Neural progenitor cell (in vitro differentiated cells): ENCODE measurements around the gene MAPK8. TPM values are rescaled to one million over a fixed set of nuclear protein-coding genes. Genes with fewer than 3 reads are reported as not detected.

ENCODE experiments used
- DNase-seq: peaks from one replicate; pipeline ENCODE4 v3.0.0-alpha.2; 2016; ENCODE audit warnings: low spot score
- H2AFZ ChIP-seq: fragments of 200-600 bp; sonication (generic); replicated peaks from 2 replicates; pipeline ENCODE4 v1.6.1; 2016; ENCODE audit warnings: antibody characterized with exemption
- H3F3A ChIP-seq: fragments of 200-600 bp; sonication (generic); 2 replicates; pipeline ENCODE4 v1.6.1; 2016; ENCODE audit warnings: antibody characterized with exemption, low read depth
- H3K27ac ChIP-seq: fragments of 200-600 bp; sonication (generic); 2 replicates; pipeline ENCODE4 v1.5.1; 2016; ENCODE audit warnings: mild to moderate bottlenecking
- H3K27me3 ChIP-seq: fragments of 200-600 bp; sonication (generic); 2 replicates; pipeline ENCODE4 v1.6.1; 2016; ENCODE audit warnings: mild to moderate bottlenecking, moderate library complexity
- H3K36me3 ChIP-seq: fragments of 200-600 bp; sonication (generic); 2 replicates; pipeline ENCODE4 v1.5.1; 2016
- H3K4me1 ChIP-seq: fragments of 200-600 bp; sonication (generic); 2 replicates; pipeline ENCODE4 v1.6.1; 2016; ENCODE audit warnings: mixed run types
- H3K4me2 ChIP-seq: fragments of 200-600 bp; sonication (generic); 2 replicates; pipeline ENCODE4 v1.6.1; 2016
- H3K4me3 ChIP-seq: fragments of 200-600 bp; sonication (generic); 2 replicates; pipeline ENCODE4 v1.5.1; 2016
- H3K79me2 ChIP-seq: fragments of 200-600 bp; sonication (generic); 2 replicates; pipeline ENCODE4 v1.6.1; 2016; ENCODE audit warnings: low read depth
- H3K9ac ChIP-seq: fragments of 200-600 bp; sonication (generic); 2 replicates; pipeline ENCODE4 v1.6.1; 2016
- H3K9me3 ChIP-seq: fragments of 200-600 bp; sonication (generic); 2 replicates; pipeline ENCODE4 v1.5.1; 2016; ENCODE audit warnings: low read depth
- H4K20me1 ChIP-seq: fragments of 200-600 bp; sonication (generic); 2 replicates; pipeline ENCODE4 v1.6.1; 2016; ENCODE audit warnings: low read depth
- H3K27ac Mint-ChIP-seq: 3 replicates; pipeline ENCODE4 v1.8.0; 2021; ENCODE audit warnings: mixed read lengths
- H3K27me3 Mint-ChIP-seq: 2 replicates; pipeline ENCODE4 v1.8.0; 2022; ENCODE audit warnings: low read depth, mild to moderate bottlenecking, inconsistent platforms, moderate library complexity, mixed read lengths; ENCODE audit not compliant: insufficient read depth
- H3K36me3 Mint-ChIP-seq: 3 replicates; pipeline ENCODE4 v1.8.0; 2021; ENCODE audit warnings: mixed read lengths
- H3K4me1 Mint-ChIP-seq: 3 replicates; pipeline ENCODE4 v1.8.0; 2021; ENCODE audit warnings: mixed read lengths
- H3K4me3 Mint-ChIP-seq: 3 replicates; pipeline ENCODE4 v1.8.0; 2021; ENCODE audit warnings: mild to moderate bottlenecking, moderate library complexity, mixed read lengths
- H3K9me3 Mint-ChIP-seq: 3 replicates; pipeline ENCODE4 v1.8.0; 2020; ENCODE audit warnings: mixed read lengths
- CTCF ChIP-seq: fragments of 200-600 bp; sonication (generic); IDR thresholded peaks from 2 replicates; pipeline ENCODE4 v1.5.1; 2017; ENCODE audit warnings: antibody characterized with exemption, mild to moderate bottlenecking
- EZH2 ChIP-seq: fragments of 200-600 bp; sonication (generic); IDR thresholded peaks from 2 replicates; pipeline ENCODE4 v1.6.1; 2017; ENCODE audit warnings: antibody characterized with exemption, mild to moderate bottlenecking, moderate library complexity
- EZH2phosphoT487 ChIP-seq: fragments of 200-600 bp; sonication (generic); IDR thresholded peaks from 2 replicates; pipeline ENCODE4 v1.6.1; 2017; ENCODE audit warnings: antibody characterized with exemption
- total RNA-seq: library from RNA; depleted of rRNA; stranded (reverse); fragments of >200 nt; gene quantifications from 2 replicates; pipeline ENCODE4 v1.2.3, GENCODE V29; 2015; ENCODE audit warnings: low replicate concordance

Gene MAPK8
- total RNA-seq, 1 donor from 2014 or later, result 166 TPM

GRCh38 chr10:48282829-48283228 is 23.6 kb upstream of the MAPK8 start:
- no peak for DNase-seq
- Histone ChIP-seq H3K9ac (no peak overlapping the region), H3K79me2 (no peaks in the 10 kb centered on the region), H2AFZ (no peak overlapping the region), H3F3A (no peaks in the 10 kb centered on the region), H3K4me2 (no peak overlapping the region), H4K20me1 (no peaks in the 10 kb centered on the region), H3K4me3 (no peak overlapping the region), H3K27me3 (no peaks in the 10 kb centered on the region), H3K36me3 (no peaks in the 10 kb centered on the region), H3K9me3 (no peaks in the 10 kb centered on the region), H3K4me1 (no peaks in the 10 kb centered on the region), H3K27ac (no peak overlapping the region)
- H3K4me1 Mint-ChIP-seq, result no peaks in the 10 kb centered on the region
- H3K36me3 Mint-ChIP-seq, result no peaks in the 10 kb centered on the region
- H3K4me3 Mint-ChIP-seq, result no peak overlapping the region
- H3K9me3 Mint-ChIP-seq, result peaks cover 17% of the 10 kb centered on the region
- no peak overlapping the region for H3K27ac Mint-ChIP-seq
- TF ChIP-seq EZH2 (no peak), CTCF (no peak), EZH2phosphoT487 (no peak)
- H3K27me3 Mint-ChIP-seq, result peaks cover 8% of the 10 kb centered on the region

GRCh38 chr10:48284002-48284546 is 22.4 kb upstream of the MAPK8 start:
- Histone ChIP-seq H3K4me1 (no peaks in the 10 kb centered on the region), H3K27me3 (no peaks in the 10 kb centered on the region), H3K27ac (no peak overlapping the region), H4K20me1 (no peaks in the 10 kb centered on the region), H3K4me2 (no peak overlapping the region), H3F3A (no peaks in the 10 kb centered on the region), H2AFZ (no peak overlapping the region), H3K4me3 (no peak overlapping the region), H3K79me2 (no peaks in the 10 kb centered on the region), H3K9me3 (no peaks in the 10 kb centered on the region), H3K9ac (no peak overlapping the region), H3K36me3 (no peaks in the 10 kb centered on the region)
- TF ChIP-seq CTCF, result no peak
- no peak for TF ChIP-seq EZH2phosphoT487
- no peak for TF ChIP-seq EZH2
- no peak for DNase-seq
- peaks cover 2% of the 10 kb centered on the region for H3K4me1 Mint-ChIP-seq
- no peak overlapping the region for H3K4me3 Mint-ChIP-seq
- H3K27me3 Mint-ChIP-seq, result peaks cover 10% of the 10 kb centered on the region
- no peaks in the 10 kb centered on the region for H3K36me3 Mint-ChIP-seq
- H3K9me3 Mint-ChIP-seq, result peaks cover 12% of the 10 kb centered on the region
- H3K27ac Mint-ChIP-seq, result no peak overlapping the region

GRCh38 chr10:48284811-48285210 is 21.7 kb upstream of the MAPK8 start:
- Histone ChIP-seq H3K79me2 (no peaks in the 10 kb centered on the region), H3K36me3 (no peaks in the 10 kb centered on the region), H3K9me3 (no peaks in the 10 kb centered on the region), H3K4me2 (no peak overlapping the region), H4K20me1 (no peaks in the 10 kb centered on the region), H3K27ac (no peak overlapping the region), H2AFZ (no peak overlapping the region), H3K9ac (no peak overlapping the region), H3K4me3 (no peak overlapping the region), H3F3A (no peaks in the 10 kb centered on the region), H3K27me3 (no peaks in the 10 kb centered on the region), H3K4me1 (no peaks in the 10 kb centered on the region)
- Mint-ChIP-seq H3K4me1 (peaks cover 6% of the 10 kb centered on the region), H3K9me3 (peaks cover 12% of the 10 kb centered on the region), H3K27me3 (peaks cover 13% of the 10 kb centered on the region), H3K27ac (no peak overlapping the region), H3K36me3 (no peaks in the 10 kb centered on the region), H3K4me3 (no peak overlapping the region)
- TF ChIP-seq EZH2phosphoT487 (no peak), CTCF (no peak), EZH2 (no peak)
- no peak for DNase-seq
